Nephron progenitor cell (in vitro differentiated cells): ENCODE measurements around the gene ZNF324B.

Experiments used
- DNase-seq: peaks from one replicate; pipeline ENCODE4 v3.0.0; 2021
- H3K27ac Mint-ChIP-seq: 2 replicates; pipeline ENCODE4 v1.8.0; 2021; ENCODE audit warnings: mild to moderate bottlenecking, moderate library complexity, mixed read lengths
- H3K27me3 Mint-ChIP-seq: 2 replicates; pipeline ENCODE4 v1.8.0; 2021; ENCODE audit warnings: mild to moderate bottlenecking, low read depth, mixed read lengths; ENCODE audit not compliant: poor library complexity
- H3K36me3 Mint-ChIP-seq: 2 replicates; pipeline ENCODE4 v1.8.0; 2021; ENCODE audit warnings: low read depth, mixed read lengths
- H3K4me1 Mint-ChIP-seq: 2 replicates; pipeline ENCODE4 v1.8.0; 2021; ENCODE audit warnings: mixed read lengths
- H3K4me3 Mint-ChIP-seq: 2 replicates; pipeline ENCODE4 v1.8.0; 2021; ENCODE audit warnings: mild to moderate bottlenecking, moderate library complexity, mixed read lengths
- H3K9me3 Mint-ChIP-seq: 2 replicates; pipeline ENCODE4 v1.8.0; 2021; ENCODE audit warnings: mild to moderate bottlenecking, moderate library complexity, mixed read lengths
- TF ChIP-seq, protein P1 (sequence below): fragments of 200-600 bp; sonication (generic); IDR thresholded peaks from 2 replicates; pipeline ENCODE4 v1.5.0; 2021; ENCODE audit warnings: antibody characterized with exemption

The ZNF324B gene

GRCh38 chr19:58498316-58499020 is 47.0 kb downstream of the ZNF324B start:
- H3K4me1 Mint-ChIP-seq, result peaks cover 26% of the 10 kb centered on the region
- H3K27me3 Mint-ChIP-seq, result peaks cover 8% of the 10 kb centered on the region
- no peak for DNase-seq
- peaks cover 9% of the 10 kb centered on the region for H3K36me3 Mint-ChIP-seq
- peak overlapping the region; percentile 93 for H3K4me3 Mint-ChIP-seq
- TF ChIP-seq, protein P1, sequence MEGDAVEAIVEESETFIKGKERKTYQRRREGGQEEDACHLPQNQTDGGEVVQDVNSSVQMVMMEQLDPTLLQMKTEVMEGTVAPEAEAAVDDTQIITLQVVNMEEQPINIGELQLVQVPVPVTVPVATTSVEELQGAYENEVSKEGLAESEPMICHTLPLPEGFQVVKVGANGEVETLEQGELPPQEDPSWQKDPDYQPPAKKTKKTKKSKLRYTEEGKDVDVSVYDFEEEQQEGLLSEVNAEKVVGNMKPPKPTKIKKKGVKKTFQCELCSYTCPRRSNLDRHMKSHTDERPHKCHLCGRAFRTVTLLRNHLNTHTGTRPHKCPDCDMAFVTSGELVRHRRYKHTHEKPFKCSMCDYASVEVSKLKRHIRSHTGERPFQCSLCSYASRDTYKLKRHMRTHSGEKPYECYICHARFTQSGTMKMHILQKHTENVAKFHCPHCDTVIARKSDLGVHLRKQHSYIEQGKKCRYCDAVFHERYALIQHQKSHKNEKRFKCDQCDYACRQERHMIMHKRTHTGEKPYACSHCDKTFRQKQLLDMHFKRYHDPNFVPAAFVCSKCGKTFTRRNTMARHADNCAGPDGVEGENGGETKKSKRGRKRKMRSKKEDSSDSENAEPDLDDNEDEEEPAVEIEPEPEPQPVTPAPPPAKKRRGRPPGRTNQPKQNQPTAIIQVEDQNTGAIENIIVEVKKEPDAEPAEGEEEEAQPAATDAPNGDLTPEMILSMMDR, result no peak
- H3K27ac Mint-ChIP-seq, result no peak overlapping the region
- peaks cover 6% of the 10 kb centered on the region for H3K9me3 Mint-ChIP-seq

GRCh38 chr19:58499021-58499927 is 47.9 kb downstream of the ZNF324B start:
- H3K4me1 Mint-ChIP-seq, result peaks cover 26% of the 10 kb centered on the region
- H3K27ac Mint-ChIP-seq, result peak overlapping the region; percentile 71
- TF ChIP-seq, protein P1, result peak; percentile 35
- peak; percentile 100 for DNase-seq
- peaks cover 7% of the 10 kb centered on the region for H3K9me3 Mint-ChIP-seq
- H3K27me3 Mint-ChIP-seq, result peaks cover 8% of the 10 kb centered on the region
- peak overlapping the region; percentile 93 for H3K4me3 Mint-ChIP-seq
- H3K36me3 Mint-ChIP-seq, result peaks cover 9% of the 10 kb centered on the region

GRCh38 chr19:58500242-58500641 is 48.8 kb downstream of the ZNF324B start:
- peaks cover 26% of the 10 kb centered on the region for H3K4me1 Mint-ChIP-seq
- H3K4me3 Mint-ChIP-seq, result peak overlapping the region; percentile 93
- H3K27ac Mint-ChIP-seq, result no peak overlapping the region
- peaks cover 8% of the 10 kb centered on the region for H3K27me3 Mint-ChIP-seq
- DNase-seq, result no peak
- H3K36me3 Mint-ChIP-seq, result peaks cover 5% of the 10 kb centered on the region
- H3K9me3 Mint-ChIP-seq, result peaks cover 7% of the 10 kb centered on the region
- TF ChIP-seq, protein P1, result no peak
